Cardiac fibroblast (primary cell): ENCODE results near the gene TPM3.
"Not testable (repeated sequence)": the region's sequence is repeated elsewhere in the genome, so short reads cannot be mapped to it uniquely, and the experiment has no call there.

Experiments used
- DNase-seq, 2 donors: peaks; one replicate each; pipeline versions ENCODE4 v3.0.0 to v3.0.0-alpha.2; 2010; ENCODE audit warnings: low read depth in 2 of 2
- H3K4me3 ChIP-seq, 2 donors: replicated peaks in 1 of 2; 1 replicate in 1 of 2; 2 replicates in 1 of 2; pipeline ENCODE4 v1.5.1; 2011; ENCODE audit warnings: low read depth in 2 of 2, low read length in 2 of 2, mild to moderate bottlenecking in 2 of 2, moderate library complexity in 1 of 2
- CTCF ChIP-seq: IDR thresholded peaks from one replicate; pipeline ENCODE4 v1.5.1; 2011; ENCODE audit warnings: low read depth, mild to moderate bottlenecking, low read length, inconsistent platforms

Gene TPM3

GRCh38 chr1:154207262-154207661, 15.4 kb upstream of the TPM3 start:
- H3K4me3 ChIP-seq, result no peak overlapping the region
- DNase-seq, result no peak
- no peak for TF ChIP-seq CTCF

GRCh38 chr1:154206196-154206595, 14.3 kb upstream of the TPM3 start, which contains the start of gene CFAP141:
Gene CFAP141, minus strand, starts transcription at chr1:154206333. Its CDS starts 26 bp downstream, at chr1:154206307.
- H3K4me3 ChIP-seq, result no peak within 1 kb of the TSS
- peak in 1 of 2 donors; percentile 26 for DNase-seq
- no peak for TF ChIP-seq CTCF

- not testable (repeated sequence) for DNase-seq, H3K4me3 ChIP-seq
Measured at GRCh38 chr1:154205778-154206177, 13.9 kb upstream of the TPM3 start.

GRCh38 chr1:154199563-154199879, 7.6 kb upstream of the TPM3 start:
- DNase-seq, result no peak
- TF ChIP-seq CTCF, result no peak
- H3K4me3 ChIP-seq, result no peak overlapping the region

- TF ChIP-seq CTCF, result peak; percentile 50
- peak; percentile 76 to 78 for DNase-seq
- no peak overlapping the region for H3K4me3 ChIP-seq
Measured at GRCh38 chr1:154198756-154199562, 7.1 kb upstream of the TPM3 start.

GRCh38 chr1:154193821-154194220, 1.9 kb upstream of the TPM3 start:
- H3K4me3 ChIP-seq, result no peak overlapping the region
- no peak for TF ChIP-seq CTCF
- DNase-seq, result peak; percentile 35 to 69

GRCh38 chr1:154192476-154192875, 576 bp upstream of the TPM3 start:
- H3K4me3 ChIP-seq, result no peak overlapping the region
- TF ChIP-seq CTCF, result no peak
- no peak for DNase-seq
